Cardiac fibroblast (primary cell): ENCODE data around the gene PPP2R5B.

Source experiments
- DNase-seq, 2 donors: peaks; one replicate each; pipeline versions ENCODE4 v3.0.0 to v3.0.0-alpha.2; 2010; ENCODE audit warnings: low read depth in 2 of 2
- H3K4me3 ChIP-seq, 2 donors: replicated peaks in 1 of 2; 1 replicate in 1 of 2; 2 replicates in 1 of 2; pipeline ENCODE4 v1.5.1; 2011; ENCODE audit warnings: low read depth in 2 of 2, low read length in 2 of 2, mild to moderate bottlenecking in 2 of 2, moderate library complexity in 1 of 2
- CTCF ChIP-seq: IDR thresholded peaks from one replicate; pipeline ENCODE4 v1.5.1; 2011; ENCODE audit warnings: low read depth, mild to moderate bottlenecking, low read length, inconsistent platforms

PPP2R5B gene

GRCh38 chr11:64894070-64894811 lies 30.2 kb upstream of the PPP2R5B start:
- DNase-seq = peak; percentile 73 to 78
- H3K4me3 ChIP-seq = no peak overlapping the region
- peak; percentile 93 for TF ChIP-seq CTCF

GRCh38 chr11:64894812-64895452 lies 29.6 kb upstream of the PPP2R5B start:
- no peak for DNase-seq
- H3K4me3 ChIP-seq = no peak overlapping the region
- no peak for TF ChIP-seq CTCF

- H3K4me3 ChIP-seq = no peak overlapping the region
- no peak for TF ChIP-seq CTCF
- no peak for DNase-seq
Measured at GRCh38 chr11:64896448-64897022, 28.0 kb upstream of the PPP2R5B start.

- H3K4me3 ChIP-seq = no peak overlapping the region
- no peak for DNase-seq
- TF ChIP-seq CTCF = no peak
Measured at GRCh38 chr11:64897381-64898075, 27.0 kb upstream of the PPP2R5B start.

- DNase-seq = no peak
- no peak for TF ChIP-seq CTCF
Measured at GRCh38 chr11:64898076-64898445, 26.4 kb upstream of the PPP2R5B start.

GRCh38 chr11:64898541-64898940 lies 25.9 kb upstream of the PPP2R5B start:
- TF ChIP-seq CTCF = no peak
- DNase-seq = no peak
- H3K4me3 ChIP-seq = no peak overlapping the region

More at GRCh38 chr11:64898076-64898445, 26.4 kb upstream of the PPP2R5B start:
- no peak overlapping the region for H3K4me3 ChIP-seq
